Measurements from ENCODE around the gene ETV5. TPM values are rescaled to one million over a fixed set of nuclear protein-coding genes. Genes with fewer than 3 reads are reported as not detected.

ETV5 gene
- total RNA-seq, 1 donor from 2014 or later = 5.0 TPM

DNA sequence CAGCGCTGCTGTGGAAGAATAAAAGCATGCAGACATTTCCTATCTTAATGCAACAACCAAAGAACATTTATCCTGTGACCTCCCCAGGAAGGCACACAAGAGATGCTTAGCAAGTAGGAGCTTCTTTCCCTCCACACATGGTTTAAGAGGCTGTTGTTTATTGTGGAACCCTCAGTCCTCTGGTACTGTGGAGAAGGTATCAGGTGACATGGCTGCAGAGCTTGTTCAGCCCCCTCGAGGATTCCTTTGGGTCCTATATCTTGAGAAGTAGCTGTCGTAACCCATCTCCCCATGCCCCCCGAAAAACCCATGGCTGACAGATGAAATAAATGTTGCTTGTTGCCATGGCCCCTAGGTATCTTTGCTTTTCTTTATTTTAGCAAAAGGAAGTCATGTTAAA, 20.3 kb upstream of the ETV5 start:
- Histone ChIP-seq H3K9me3 (replicated peaks) (no peaks in the 10 kb centered on the region), H3K4me3 (no peak overlapping the region), H3K27me3 (ENCODE audit: low read depth) (no peaks in the 10 kb centered on the region), H3K4me1 (no peaks in the 10 kb centered on the region), H3K27ac (replicated peaks) (no peak overlapping the region), H3K36me3 (no peaks in the 10 kb centered on the region)
- intact Hi-C loops (cut with micrococcal nuclease) = no loop called here
- DNase-seq = no peak
- TF ChIP-seq, protein P1, sequence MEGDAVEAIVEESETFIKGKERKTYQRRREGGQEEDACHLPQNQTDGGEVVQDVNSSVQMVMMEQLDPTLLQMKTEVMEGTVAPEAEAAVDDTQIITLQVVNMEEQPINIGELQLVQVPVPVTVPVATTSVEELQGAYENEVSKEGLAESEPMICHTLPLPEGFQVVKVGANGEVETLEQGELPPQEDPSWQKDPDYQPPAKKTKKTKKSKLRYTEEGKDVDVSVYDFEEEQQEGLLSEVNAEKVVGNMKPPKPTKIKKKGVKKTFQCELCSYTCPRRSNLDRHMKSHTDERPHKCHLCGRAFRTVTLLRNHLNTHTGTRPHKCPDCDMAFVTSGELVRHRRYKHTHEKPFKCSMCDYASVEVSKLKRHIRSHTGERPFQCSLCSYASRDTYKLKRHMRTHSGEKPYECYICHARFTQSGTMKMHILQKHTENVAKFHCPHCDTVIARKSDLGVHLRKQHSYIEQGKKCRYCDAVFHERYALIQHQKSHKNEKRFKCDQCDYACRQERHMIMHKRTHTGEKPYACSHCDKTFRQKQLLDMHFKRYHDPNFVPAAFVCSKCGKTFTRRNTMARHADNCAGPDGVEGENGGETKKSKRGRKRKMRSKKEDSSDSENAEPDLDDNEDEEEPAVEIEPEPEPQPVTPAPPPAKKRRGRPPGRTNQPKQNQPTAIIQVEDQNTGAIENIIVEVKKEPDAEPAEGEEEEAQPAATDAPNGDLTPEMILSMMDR (IDR thresholded peaks at IDR 0.05; ENCODE audit: borderline replicate concordance) = no peak

DNA sequence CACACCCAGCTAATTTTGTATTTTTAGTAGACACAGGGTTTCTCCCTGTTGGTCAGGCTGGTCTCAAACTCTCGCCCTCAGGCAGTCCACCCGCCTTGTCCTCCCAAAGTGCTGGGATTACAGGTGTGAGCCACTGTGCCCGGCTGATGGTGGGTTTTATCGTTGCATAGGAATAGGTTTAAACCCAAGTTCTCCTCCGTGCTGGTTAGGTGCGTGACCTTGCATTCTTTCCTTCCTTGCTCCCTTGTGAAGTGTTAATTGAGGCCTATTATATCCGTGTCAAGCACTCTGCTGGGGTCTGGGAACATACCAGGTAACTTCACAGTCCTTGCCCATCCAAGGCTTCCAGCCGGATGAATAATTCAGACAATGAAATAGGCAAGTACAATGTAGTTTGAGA, 19.3 kb upstream of the ETV5 start:
- DNase-seq = no peak
- H3K27me3 ChIP-seq (ENCODE audit: low read depth) = no peaks in the 10 kb centered on the region
- H3K9me3 ChIP-seq (replicated peaks) = no peaks in the 10 kb centered on the region
- H3K4me1 ChIP-seq = no peaks in the 10 kb centered on the region
- intact Hi-C loops (cut with micrococcal nuclease) = no loop called here
- no peak overlapping the region for H3K27ac ChIP-seq (replicated peaks)
- no peak overlapping the region for H3K4me3 ChIP-seq
- H3K36me3 ChIP-seq = no peaks in the 10 kb centered on the region
- TF ChIP-seq, protein P1 (IDR thresholded peaks at IDR 0.05; ENCODE audit: borderline replicate concordance) = no peak

DNA sequence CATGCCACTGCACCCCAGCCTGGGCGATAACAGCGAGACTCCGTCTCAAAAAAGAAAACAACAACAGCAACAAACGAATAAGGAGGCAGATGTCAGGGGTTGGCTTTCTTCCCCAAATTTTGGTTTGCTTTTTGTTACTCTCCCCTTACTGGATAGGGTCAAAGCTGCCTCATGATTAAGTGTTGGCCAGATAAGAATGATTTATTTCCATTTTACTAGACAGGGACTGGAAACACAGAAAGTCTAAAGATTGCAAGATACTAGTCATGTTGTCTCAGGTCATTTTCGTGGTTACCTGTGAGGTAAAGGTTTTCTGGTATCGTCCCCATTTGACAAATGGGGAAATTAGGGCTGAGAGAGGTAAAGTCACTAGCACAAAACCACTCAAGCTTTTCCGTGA, 18.6 kb upstream of the ETV5 start:
- no peaks in the 10 kb centered on the region for H3K36me3 ChIP-seq
- no peak overlapping the region for H3K4me3 ChIP-seq
- TF ChIP-seq, protein P1 (IDR thresholded peaks at IDR 0.05; ENCODE audit: borderline replicate concordance) = no peak
- intact Hi-C loops (cut with micrococcal nuclease) = no loop called here
- DNase-seq = no peak
- H3K27ac ChIP-seq (replicated peaks) = no peak overlapping the region
- H3K27me3 ChIP-seq (ENCODE audit: low read depth) = no peaks in the 10 kb centered on the region
- H3K4me1 ChIP-seq = peaks cover under 1% of the 10 kb centered on the region
- H3K9me3 ChIP-seq (replicated peaks) = no peaks in the 10 kb centered on the region

DNA sequence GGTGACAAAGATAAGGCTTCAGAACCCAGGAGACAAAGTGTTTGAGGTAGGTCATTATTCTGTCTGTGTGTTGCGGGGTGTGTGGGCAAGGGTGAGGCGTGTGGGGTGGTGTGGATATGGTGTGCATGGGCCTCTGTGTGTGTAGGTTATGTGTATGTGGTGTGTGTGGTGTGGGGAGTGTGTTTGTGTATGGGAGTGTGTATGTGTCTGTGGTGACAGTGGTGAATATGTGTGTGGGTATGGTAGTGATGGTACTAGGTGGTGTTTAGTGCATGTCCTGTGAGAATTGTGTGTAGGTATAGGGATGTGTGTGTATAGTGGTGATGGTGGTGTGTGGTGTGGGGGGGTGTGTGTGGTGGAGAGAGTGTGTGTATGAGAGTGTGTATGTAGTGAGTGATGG, 16.2 kb upstream of the ETV5 start:
- Histone ChIP-seq H3K4me3 (no peak overlapping the region), H3K27me3 (ENCODE audit: low read depth) (peaks cover 4% of the 10 kb centered on the region), H3K27ac (replicated peaks) (no peak overlapping the region), H3K36me3 (no peaks in the 10 kb centered on the region), H3K9me3 (replicated peaks) (no peaks in the 10 kb centered on the region), H3K4me1 (peaks cover 9% of the 10 kb centered on the region)
- TF ChIP-seq, protein P1 (IDR thresholded peaks at IDR 0.05; ENCODE audit: borderline replicate concordance) = no peak
- intact Hi-C loops (cut with micrococcal nuclease) = no loop called here
- no peak for DNase-seq

DNA sequence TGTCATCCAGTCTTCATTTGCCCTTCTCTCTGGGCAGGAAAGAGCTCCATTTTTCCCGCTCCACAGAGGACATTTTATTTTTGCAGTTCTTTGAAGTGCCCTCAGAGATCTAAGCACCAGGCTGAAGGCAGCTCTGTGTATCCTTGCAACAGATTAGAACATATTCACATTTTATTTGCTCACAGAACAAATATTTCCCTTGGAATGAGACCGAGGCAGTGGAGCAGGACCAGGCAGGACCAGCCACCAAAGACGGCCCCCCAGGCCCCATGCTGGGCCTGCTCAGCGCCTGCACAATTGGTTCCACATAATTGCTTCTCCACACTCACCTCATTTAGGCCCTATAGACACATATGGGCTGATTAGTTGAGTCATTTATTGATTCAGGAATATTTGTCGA, 15.7 kb upstream of the ETV5 start:
- no peak for DNase-seq
- H3K36me3 ChIP-seq = no peaks in the 10 kb centered on the region
- H3K27ac ChIP-seq (replicated peaks) = no peak overlapping the region
- peaks cover 9% of the 10 kb centered on the region for H3K4me1 ChIP-seq
- no peaks in the 10 kb centered on the region for H3K9me3 ChIP-seq (replicated peaks)
- H3K4me3 ChIP-seq = no peak overlapping the region
- H3K27me3 ChIP-seq (ENCODE audit: low read depth) = peaks cover 4% of the 10 kb centered on the region
- TF ChIP-seq, protein P1 (IDR thresholded peaks at IDR 0.05; ENCODE audit: borderline replicate concordance) = no peak
- intact Hi-C loops (cut with micrococcal nuclease) = no loop called here

DNA sequence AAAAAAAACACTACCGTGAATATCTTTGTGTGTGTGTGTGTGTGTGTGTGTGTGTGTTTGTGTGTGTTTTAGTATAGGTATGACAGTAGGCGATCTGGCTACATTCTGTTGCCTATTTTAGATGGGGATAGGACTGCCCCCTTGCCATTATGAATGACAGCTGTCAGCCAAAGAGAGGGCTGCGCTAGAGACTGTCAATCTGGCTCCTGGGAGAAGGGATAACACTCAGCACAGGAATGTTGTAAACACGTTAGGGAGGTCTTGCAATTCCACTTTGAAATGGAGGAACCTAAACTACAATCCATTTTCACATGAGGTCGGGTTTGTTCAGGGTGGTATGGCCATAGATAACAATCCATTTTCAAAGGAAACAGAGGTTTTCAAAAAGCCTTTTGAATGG, 14.1 kb upstream of the ETV5 start:
- TF ChIP-seq, protein P1 (IDR thresholded peaks at IDR 0.05; ENCODE audit: borderline replicate concordance) = no peak
- intact Hi-C loops (cut with micrococcal nuclease) = no loop called here
- Histone ChIP-seq H3K9me3 (replicated peaks) (no peaks in the 10 kb centered on the region), H3K4me1 (peaks cover 9% of the 10 kb centered on the region), H3K36me3 (no peaks in the 10 kb centered on the region), H3K27ac (replicated peaks) (no peak overlapping the region), H3K4me3 (no peak overlapping the region), H3K27me3 (ENCODE audit: low read depth) (peaks cover 12% of the 10 kb centered on the region)
- no peak for DNase-seq

Data from left ventricle myocardium inferior (tissue), 1 donor.